Activated gamma-delta T cell treated with anti-CD3 and anti-CD28 coated beads, Interleukin-2, amount 50 U/mL, for 16 hours (primary cell): ENCODE results near the gene TRIM46.
A peak's percentile ranks its signal among the peaks of the same experiment; 100 is the strongest.
"Not testable (repeated sequence)": the region's sequence is repeated elsewhere in the genome, so short reads cannot be mapped to it uniquely, and the experiment has no call there.

Experiments used
- DNase-seq: peaks from one replicate; pipeline ENCODE4 v3.0.0-alpha.2; 2020; ENCODE audit warnings: low read depth

Gene TRIM46

GRCh38 chr1:155187456-155187891, 13.8 kb downstream of the TRIM46 start:
- DNase-seq: no peak

- no peak for DNase-seq
Observed at GRCh38 chr1:155188268-155188667, 14.6 kb downstream of the TRIM46 start.

- DNase-seq: not testable (repeated sequence)
Observed at GRCh38 chr1:155189926-155190325, 16.3 kb downstream of the TRIM46 start.

GRCh38 chr1:155191904-155192303, 18.3 kb downstream of the TRIM46 start:
- no peak for DNase-seq

GRCh38 chr1:155192346-155193274, 19.0 kb downstream of the TRIM46 start:
- DNase-seq: no peak

GRCh38 chr1:155193275-155193990, 19.8 kb downstream of the TRIM46 start:
- peak; percentile 63 for DNase-seq

GRCh38 chr1:155193991-155194240, 20.3 kb downstream of the TRIM46 start:
- not testable (repeated sequence) for DNase-seq

GRCh38 chr1:155195201-155196102, 21.8 kb downstream of the TRIM46 start:
- no peak for DNase-seq

- no peak for DNase-seq
Observed at GRCh38 chr1:155196103-155196892, 22.6 kb downstream of the TRIM46 start.

- DNase-seq: no peak
Observed at GRCh38 chr1:155196893-155197638, 23.4 kb downstream of the TRIM46 start.

- no peak for DNase-seq
Observed at GRCh38 chr1:155197901-155198546, 24.4 kb downstream of the TRIM46 start.

GRCh38 chr1:155198547-155198906, 24.9 kb downstream of the TRIM46 start:
- DNase-seq: no peak

- DNase-seq: no peak
Observed at GRCh38 chr1:155199792-155200191, 26.1 kb downstream of the TRIM46 start.

GRCh38 chr1:155200920-155201319, 27.3 kb downstream of the TRIM46 start:
- no peak for DNase-seq

- DNase-seq: no peak
Observed at GRCh38 chr1:155202198-155202597, 28.5 kb downstream of the TRIM46 start.

- no peak for DNase-seq
Observed at GRCh38 chr1:155202731-155203515, 29.3 kb downstream of the TRIM46 start.

GRCh38 chr1:155205035-155205434, 31.4 kb downstream of the TRIM46 start:
- no peak for DNase-seq

- no peak for DNase-seq
Observed at GRCh38 chr1:155205969-155206593, 32.4 kb downstream of the TRIM46 start.
